SK-N-DZ (cell line): ENCODE results near the gene TTYH2. TPM values are rescaled to one million over a fixed set of nuclear protein-coding genes. Genes with fewer than 3 reads are reported as not detected.
A peak's percentile ranks its signal among the peaks of the same experiment; 100 is the strongest.
"Not testable (repeated sequence)": the region's sequence is repeated elsewhere in the genome, so short reads cannot be mapped to it uniquely, and the experiment has no call there.

Experiments used
- DNase-seq: peaks from one replicate; pipeline ENCODE4 v3.0.0-alpha.2; 2015; ENCODE audit warnings: low spot score
- polyA plus RNA-seq, 2 experiments: library from polyadenylated mRNA; depleted of rRNA; stranded (reverse); fragments of >200 nt; gene quantifications; 2 replicates each; pipeline ENCODE4 v1.2.3, GENCODE V29; 2014

The TTYH2 gene, protein sequence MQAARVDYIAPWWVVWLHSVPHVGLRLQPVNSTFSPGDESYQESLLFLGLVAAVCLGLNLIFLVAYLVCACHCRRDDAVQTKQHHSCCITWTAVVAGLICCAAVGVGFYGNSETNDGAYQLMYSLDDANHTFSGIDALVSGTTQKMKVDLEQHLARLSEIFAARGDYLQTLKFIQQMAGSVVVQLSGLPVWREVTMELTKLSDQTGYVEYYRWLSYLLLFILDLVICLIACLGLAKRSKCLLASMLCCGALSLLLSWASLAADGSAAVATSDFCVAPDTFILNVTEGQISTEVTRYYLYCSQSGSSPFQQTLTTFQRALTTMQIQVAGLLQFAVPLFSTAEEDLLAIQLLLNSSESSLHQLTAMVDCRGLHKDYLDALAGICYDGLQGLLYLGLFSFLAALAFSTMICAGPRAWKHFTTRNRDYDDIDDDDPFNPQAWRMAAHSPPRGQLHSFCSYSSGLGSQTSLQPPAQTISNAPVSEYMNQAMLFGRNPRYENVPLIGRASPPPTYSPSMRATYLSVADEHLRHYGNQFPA
- polyA plus RNA-seq (2014; cell fraction: cytosol; rRNA removed) = 5.8 and 7.4 TPM in 2 replicates
- polyA plus RNA-seq (2014; cell fraction: nucleus; rRNA removed) = 11.5 and 16.2 TPM in 2 replicates

DNA sequence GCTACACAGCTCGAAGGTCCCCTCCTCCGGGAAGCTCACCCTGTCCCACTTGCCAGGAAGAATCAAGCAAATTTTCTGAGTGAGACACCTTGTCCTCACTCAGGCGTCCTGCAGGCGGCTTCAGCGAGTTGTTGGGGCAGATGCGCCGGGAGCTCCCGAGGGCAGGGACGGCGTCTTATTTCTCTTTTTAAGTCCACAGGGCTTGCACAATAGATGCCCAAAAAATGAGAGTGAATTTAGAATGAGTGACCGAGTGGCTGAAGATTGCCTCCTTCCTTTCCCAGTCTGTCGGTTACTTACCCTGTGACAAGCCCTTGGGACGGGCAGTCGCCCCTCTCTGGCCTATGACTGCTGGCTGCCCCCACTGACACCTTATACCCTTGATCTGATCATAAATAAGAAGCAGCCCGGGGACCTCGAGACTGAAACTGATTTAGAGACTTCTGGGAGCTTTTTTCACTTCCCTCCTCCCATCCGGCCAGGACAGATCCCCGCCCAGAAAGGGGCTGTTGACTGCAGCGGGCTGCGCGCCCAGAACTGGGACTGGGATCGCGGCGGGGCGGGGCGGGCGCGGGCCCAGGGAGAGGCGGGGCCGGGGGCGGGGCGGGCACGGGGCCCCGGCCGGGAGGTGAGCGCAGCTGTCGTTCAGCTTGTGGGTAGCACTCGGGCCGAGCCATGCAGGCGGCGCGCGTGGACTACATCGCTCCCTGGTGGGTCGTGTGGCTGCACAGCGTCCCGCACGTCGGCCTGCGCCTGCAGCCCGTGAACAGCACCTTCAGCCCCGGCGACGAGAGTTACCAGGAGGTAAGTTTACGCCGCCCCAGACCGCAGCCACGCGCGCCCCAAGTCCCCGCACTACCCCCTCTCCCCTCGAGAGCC is at the start of gene TTYH2:
TSS of gene TTYH2 (plus strand) at position 659 of the 879 bp plus-strand sequence. CDS start at position 676, 17 bp downstream.
- peak; percentile 86 for DNase-seq

DNA sequence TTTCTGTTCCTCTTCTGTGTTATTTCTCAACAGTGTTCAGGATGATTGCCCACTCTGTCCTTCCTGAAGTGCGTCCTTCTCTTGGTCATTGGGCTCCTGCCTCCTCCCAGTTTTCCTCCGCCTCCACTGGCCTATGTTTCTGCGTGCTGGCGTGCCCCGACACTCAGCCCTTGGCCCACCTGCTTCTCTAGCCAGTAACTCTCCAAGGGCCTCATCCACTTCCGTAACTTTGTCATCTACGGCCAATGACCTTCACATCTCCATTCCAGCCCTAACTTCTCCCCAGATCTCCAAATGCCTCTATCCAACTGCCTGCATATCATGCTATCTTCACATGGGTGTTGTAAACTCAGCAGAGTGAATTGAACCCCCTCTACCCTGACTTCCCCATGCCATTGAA is 49.5 kb upstream of the TTYH2 start:
- DNase-seq = no peak

DNA sequence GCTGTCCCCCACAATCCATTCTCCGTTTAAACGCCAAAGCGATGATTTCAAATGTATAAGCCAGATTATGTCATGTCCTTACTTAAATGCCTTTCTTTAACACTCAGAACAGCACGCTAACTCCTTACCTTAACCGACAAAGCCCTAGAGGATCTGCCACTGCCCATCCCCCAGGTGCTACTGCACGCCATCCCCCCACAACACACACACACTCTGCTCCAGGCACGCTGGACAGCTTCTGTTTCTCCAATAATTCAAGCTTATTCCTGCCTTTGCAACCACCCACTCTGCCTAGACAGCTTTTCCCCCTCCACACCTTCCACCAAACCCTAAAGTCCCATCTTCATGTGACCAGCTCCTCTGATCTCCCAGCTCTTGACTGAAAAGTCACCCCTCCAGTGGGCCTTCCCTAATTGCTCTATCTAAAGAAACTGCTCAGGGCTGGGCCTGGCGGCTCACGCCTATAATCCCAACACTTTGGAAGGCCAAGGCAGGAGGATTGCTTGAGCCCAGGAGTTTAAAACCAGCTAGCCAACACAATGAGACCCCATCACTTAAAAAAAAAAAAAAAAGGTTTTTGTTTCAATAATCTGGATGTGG is 48.8 kb upstream of the TTYH2 start:
- DNase-seq = no peak

DNA sequence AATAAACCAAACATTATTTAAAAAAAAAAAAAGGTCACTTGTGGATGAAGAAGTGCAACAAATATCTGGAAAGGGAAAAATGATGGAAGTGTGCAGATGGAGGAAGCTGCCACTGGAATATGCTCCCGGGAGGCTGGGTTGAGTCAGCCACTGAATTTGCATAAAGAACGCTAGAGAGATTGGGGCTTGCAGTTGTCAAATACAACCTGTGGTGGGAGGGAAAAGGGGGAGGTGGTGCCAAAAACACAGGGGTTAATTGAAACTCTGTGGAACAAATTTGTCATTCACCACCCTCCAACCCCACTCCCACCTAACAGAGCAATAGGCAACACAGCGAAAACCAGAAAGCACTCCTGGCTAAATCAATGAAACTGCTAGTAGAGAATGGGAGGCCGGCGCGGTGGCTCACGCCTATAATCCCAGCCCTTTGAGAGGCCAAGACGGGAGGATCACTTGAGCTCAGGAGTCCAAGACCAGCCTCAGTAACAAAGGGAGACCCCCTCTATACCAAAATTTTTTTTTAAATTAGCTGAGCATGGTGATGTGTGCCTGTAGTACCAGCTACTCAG is 47.5 kb upstream of the TTYH2 start:
- no peak for DNase-seq

DNA sequence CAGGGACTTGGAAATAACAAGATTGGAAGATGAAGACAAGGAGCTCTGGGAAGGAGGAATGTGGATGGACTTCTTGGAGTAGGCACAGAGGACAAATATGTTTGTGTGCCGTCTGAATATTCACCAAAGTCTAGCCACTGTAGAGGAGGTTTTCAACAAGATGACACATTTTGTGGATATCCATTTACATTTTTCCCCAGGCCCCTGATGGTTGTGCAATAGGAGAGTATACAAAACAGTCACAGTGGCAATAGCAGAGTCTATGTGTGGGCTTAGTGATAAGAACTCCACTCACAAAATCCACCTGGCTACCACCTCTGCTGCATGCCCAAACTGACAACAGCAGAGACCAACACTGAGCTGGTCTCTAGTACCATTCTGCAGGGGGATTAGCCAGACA is 42.4 kb upstream of the TTYH2 start:
- no peak for DNase-seq

DNA sequence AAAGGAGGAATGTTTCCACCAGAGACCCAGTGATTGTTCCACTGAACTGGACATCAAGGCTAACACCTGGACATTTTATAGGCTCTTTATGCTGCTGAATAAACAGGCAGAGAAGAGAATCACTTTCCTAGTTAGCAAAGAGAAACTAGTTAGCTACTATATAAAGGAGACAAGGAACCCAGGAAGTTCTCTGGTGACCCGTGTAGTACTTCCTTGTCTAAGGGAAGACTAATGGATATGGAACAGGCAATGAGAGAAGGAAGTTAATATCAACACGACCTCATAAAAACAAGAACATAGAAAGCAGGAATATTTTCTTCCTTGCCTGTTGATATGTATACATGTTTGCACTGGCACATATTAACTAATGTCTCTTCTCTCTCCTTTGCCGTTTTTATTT is 40.7 kb upstream of the TTYH2 start:
- no peak for DNase-seq

DNA sequence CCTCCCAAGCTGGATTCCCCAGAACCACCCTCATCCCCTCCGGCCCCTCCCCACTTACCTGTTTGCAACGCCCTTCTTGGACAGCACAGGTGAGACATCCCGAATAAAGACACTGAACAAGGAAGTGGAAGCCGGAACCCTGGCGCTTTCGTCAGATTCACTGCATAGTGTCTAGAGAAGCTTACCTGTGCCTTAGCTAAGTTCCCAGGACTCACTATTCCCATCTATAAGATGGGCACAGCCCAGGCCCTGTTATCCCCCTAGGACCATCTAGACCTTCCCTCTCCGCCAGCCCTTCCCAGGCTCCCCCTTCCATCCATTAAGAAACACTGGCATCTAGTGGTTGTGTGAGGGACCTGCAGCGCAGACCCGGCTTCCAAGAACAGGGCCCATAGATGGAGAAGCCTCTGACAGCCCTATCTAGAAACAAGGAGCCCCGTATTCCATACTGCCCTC is 36.8 kb upstream of the TTYH2 start:
- DNase-seq = peak; percentile 84

DNA sequence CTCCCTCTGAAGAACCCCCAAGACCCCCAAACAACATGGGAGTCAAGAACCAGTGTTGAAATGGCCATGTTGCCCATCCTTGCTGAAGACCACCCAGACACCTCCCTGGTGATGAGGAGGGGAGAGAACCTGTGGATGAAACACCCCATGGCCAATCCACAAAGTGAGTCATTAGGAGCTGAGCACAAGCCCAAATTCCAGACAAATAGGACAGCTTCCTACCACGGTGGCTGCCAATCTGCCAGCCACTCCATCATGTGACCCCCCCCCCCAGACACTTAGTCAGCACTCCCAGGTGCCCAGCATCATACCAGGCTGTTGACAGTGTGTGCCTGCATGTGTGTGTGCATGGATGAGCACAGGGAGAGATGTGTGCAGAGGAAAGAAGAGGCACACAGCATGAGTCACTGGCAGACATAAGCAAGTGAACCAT is 36.3 kb upstream of the TTYH2 start:
- DNase-seq = no peak

DNA sequence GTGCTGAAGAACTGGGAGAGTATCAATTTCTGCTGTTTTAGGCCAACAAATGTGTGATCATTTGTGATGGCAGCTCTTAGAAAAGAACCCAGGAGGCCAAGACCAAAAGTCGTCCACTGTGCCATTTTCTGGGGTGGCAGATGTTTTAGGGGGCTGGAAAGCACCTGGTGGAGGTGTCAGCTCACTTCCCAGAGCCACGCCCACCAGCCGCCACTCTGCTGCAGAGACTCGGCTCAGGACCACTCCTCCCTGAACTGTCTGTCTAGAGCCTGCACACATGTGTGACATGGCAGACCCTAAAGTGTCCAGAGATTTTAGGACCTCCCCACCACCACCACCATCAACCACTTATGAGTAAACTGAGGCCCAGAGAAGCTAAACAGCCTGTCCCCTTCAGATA is 33.8 kb upstream of the TTYH2 start:
- DNase-seq = no peak

DNA sequence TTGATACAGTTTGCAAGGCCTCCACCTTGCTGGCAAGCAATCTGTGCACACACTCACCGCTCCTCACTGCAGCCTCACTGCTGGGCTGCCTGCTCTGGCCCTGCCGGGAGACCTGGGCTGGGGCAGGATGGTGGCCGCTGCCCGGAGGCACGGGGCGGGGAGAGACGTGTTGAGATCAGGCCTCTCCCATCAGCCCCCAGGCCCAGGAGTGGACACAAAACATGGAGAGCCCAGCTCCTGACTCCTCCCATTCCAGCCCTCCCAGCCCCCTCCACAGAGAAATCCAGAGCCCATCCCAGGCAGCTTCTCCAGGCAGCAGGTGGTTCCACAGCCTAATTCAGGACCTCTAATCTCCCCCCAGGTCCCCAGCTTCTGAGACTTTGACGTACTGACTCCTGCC is 33.0 kb upstream of the TTYH2 start:
- DNase-seq = no peak

DNA sequence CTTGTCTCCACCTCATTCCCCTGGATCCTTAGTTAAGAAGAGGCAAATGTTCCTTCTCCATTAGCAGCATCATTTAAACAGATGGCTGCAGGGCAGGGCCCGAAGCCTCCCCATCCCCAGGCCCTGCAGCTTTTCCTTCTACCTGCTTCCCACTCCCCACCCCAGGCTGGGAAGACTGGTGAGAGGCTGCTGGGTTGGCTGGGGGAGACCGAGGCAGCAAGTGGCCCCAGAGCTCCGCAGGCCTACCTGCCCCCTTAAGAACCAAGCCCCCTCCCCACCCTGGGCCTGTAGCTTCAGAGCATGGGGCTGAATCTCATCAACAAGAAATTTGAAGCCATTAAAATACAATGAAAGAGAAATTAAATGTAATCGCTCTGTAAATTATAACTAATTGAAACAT is 32.0 kb upstream of the TTYH2 start:
- no peak for DNase-seq

DNA sequence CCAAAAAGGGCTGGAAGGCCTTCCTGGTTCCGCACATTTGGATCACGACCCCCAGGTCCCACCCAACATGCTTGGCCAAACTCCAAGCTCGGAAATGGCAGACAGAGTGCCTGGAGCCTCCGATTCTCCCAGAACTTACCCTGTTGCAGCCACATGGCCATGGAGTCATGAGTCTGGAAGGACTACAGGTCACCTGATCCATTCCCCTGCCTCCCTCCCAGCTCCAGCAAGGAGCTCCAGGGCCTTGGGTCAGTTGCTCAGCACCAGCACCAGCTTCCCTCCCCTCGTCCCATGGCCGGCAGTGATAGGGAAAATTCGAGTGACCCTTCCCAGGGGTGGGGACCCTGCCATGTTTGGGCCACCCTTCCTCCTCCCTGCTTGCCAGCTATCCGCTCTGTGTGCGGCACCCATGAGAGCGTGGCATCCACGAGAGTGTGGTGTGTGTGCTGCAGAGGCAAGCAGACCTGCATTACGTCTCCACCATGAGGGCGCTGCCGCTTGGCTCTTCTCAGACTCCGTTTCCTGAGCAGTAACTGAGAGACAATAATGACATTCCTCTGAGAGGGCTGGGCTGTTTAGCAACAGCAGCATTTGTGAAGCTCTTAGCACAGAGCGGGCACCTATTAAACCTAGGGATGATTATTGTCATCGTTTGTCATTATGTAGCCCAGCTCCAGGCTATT is 31.2 kb upstream of the TTYH2 start:
- no peak for DNase-seq

DNA sequence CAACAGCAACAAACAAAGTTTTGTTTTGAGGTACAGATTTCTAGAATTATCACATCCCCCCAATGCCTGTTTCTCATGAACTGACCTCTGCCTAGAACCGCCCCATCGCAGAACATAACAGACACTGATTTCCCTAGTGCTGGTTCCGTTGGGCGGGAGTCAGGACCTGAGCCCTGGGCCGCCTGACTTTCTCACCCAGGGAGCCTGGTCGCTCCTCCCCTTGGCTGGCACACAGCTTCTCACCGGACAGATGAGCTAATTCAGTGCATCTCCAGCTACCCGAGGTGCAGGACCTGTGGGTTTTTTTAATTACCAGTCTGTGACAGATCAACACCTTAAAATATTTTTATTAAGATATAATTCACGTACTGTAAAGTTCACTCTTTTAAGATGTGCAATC is 30.0 kb upstream of the TTYH2 start:
- no peak for DNase-seq

DNA sequence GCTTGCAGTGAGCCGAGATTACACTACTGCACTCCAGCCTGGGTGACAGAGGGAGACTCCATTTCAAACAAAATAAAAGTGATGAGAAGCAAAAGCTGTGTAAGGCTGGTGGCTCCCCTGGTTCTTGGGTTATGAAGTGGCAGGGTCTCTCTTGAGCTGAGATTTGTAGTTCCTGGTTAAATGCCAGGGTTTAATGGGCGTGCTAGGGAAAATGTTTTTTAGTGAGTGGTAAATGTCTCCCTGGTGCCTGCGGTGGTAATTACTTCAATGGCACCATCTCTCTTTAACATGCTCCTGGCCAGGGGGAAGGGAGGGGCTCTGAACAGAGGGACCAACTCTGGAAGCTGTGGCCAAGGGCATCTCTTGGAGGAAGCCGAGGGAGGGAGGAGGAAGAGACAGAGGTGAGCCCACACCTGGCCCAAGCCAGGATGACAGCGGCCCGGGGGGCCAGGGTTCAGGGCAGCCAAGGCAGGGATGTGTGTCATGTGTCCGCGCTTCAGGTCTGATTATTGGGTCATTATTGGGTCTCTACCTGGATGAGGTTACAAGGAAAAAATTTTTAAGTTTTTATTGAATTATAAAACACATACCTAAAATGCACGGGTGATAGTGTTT is 27.7 kb upstream of the TTYH2 start:
- DNase-seq = no peak

DNA sequence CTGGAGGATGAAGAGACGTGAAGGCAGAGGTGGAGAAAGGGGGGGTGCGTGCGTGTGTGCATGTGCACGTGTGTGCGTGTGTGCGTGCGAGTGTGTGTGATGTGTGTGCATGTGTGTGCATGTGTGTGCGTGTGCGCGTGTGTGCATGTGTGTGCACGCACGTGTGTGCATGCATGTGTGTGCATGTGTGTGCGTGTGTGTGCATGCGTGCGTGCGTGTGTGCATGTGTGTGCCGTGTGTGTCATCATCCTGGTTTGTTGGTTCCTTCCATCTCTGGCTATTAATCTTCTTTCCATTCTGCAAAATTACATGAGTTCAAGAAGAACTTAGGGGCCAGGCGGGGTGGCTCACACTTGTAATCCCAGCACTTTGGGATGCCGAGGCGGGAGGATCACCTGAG is 26.9 kb upstream of the TTYH2 start:
- no peak for DNase-seq

DNA sequence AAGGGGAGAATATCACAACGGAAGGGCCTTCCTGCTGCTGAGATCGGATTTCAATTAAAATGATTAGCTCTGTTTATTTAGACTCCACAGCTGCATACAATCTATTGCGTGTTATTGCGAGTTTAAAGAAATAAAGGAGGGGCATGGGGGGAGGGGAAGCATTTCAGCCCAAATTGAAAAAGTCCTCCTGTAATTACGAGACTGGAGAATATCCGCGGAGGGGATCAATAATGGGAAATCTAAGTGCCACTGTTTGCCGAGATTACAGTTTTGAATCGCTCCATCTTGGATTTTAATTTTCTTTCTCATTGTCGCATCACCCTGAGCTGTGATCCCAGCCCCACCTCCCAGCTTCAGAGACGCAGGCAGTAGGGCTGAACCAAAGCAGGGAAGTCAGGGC is 25.6 kb upstream of the TTYH2 start:
- no peak for DNase-seq

DNA sequence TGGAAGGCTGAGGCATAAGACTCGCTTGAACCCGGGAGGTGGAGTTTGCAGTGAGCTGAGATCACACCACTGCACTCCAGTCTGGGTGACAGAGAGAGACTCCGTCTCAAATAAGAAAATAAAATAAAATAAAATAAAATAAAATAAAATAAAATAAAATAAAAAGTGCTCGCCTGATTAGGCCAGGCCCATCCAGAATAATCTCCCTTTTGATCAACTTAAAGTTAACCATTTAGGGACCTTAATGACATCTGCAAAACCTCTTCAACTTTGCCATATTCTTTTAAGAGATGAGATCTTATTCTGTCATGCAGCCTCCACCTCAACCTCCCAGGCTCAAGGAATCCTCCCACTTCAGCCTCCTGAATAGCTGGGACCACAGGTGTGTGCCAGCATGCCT is 24.7 kb upstream of the TTYH2 start:
- not testable (repeated sequence) for DNase-seq

DNA sequence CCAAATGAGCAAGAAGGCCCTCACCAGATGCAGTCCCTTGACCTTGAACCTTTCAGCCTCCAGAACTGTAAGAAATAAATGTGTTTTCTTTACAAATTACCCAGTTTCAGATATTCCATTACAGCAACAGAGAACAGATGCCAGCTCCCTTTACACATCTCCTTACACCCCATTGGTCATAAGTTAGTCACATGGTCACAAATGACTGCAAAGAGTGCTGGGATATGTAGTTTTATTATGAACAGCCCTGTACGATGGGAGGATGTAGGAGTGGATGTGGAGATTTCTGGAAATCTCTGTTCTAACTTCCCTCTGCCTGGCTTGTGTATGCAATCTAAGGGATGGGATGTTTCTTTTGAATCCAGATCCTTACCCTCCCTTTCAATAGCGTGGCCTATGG is 23.2 kb upstream of the TTYH2 start:
- DNase-seq = peak; percentile 83

DNA sequence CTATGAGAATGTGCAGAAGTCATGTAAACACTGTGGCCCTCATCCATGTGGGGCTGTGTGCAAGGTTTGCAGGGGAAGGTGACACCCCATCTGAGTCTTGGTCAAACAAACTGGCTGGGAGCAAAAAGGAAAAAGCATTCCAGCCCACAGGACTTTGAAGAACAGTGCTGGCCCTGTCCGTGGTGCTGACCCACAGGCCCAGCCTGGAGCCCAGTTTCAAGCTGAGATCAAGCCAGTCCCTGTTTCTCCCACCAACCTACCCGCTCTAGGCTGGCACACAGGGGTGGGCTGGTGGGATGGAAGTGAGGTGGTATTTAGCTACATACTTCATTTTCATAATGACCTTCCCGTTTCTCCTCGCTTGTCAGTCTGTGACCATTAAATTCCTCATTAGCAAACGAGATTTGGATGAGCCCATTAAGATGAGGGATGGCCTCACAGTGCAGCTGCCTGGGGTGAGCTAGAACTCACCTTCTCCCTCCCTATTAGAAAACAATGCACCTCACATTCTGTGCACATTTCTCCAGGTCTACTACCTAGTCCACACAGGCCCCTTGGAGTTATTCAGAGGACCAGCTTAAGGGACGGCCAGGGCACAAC is 22.5 kb upstream of the TTYH2 start:
- peak; percentile 4 for DNase-seq
